Calu3 (cell line): ENCODE results near the gene CD200R1L. TPM values are rescaled to one million over a fixed set of nuclear protein-coding genes. Genes with fewer than 3 reads are reported as not detected.

Experiments
- BruUV-seq: library from RNA; stranded (reverse); fragments of 400-500 nt; replicated peaks from 2 replicates; lab custom pipeline; 2021; lab: Mats Ljungman, UMichigan
- CTCF ChIA-PET: fragments of 300-600 bp; sonication (Branson Sonifier 250); formaldehyde crosslinking; loops from one replicate; lab custom pipeline; 2022; ENCODE audit warnings: antibody characterized with exemption; lab: Charles Lee
- DNase-seq: peaks from one replicate; pipeline ENCODE4 v3.0.0; 2022
- H3K27ac Mint-ChIP-seq: one replicate; pipeline ENCODE4 v1.8.0; 2022; ENCODE audit warnings: mixed read lengths; ENCODE audit not compliant: unreplicated experiment
- H3K27me3 Mint-ChIP-seq: one replicate; pipeline ENCODE4 v1.8.0; 2022; ENCODE audit warnings: mixed read lengths; ENCODE audit not compliant: unreplicated experiment
- H3K36me3 Mint-ChIP-seq: one replicate; pipeline ENCODE4 v1.8.0; 2022; ENCODE audit warnings: mild to moderate bottlenecking, moderate library complexity, mixed read lengths; ENCODE audit not compliant: insufficient read depth, unreplicated experiment
- H3K4me1 Mint-ChIP-seq: one replicate; pipeline ENCODE4 v1.8.0; 2022; ENCODE audit warnings: mild to moderate bottlenecking, low read depth, mixed read lengths; ENCODE audit not compliant: unreplicated experiment
- H3K4me3 Mint-ChIP-seq: one replicate; pipeline ENCODE4 v1.8.0; 2022; ENCODE audit warnings: mild to moderate bottlenecking, low read depth, moderate library complexity, mixed read lengths; ENCODE audit not compliant: unreplicated experiment
- H3K9me3 Mint-ChIP-seq: one replicate; pipeline ENCODE4 v1.8.0; 2022; ENCODE audit warnings: low read depth, mixed read lengths; ENCODE audit not compliant: unreplicated experiment
- intact Hi-C: fragments of 100-400 bp; cut with micrococcal nuclease; formaldehyde crosslinking; loops from one replicate; pipeline ENCODE4 v1.10.0; 2022; ENCODE audit not compliant: unreplicated experiment
- total RNA-seq: library from RNA; stranded (reverse); gene quantifications from 2 replicates; pipeline ENCODE4 v1.2.3, GENCODE V29; 2022
- TF ChIP-seq, protein P1 (sequence below): fragments of 200-600 bp; IDR thresholded peaks from one replicate; pipeline ENCODE4 v1.8.0; 2022; ENCODE audit warnings: antibody characterized with exemption; ENCODE audit not compliant: unreplicated experiment

CD200R1L gene
- total RNA-seq, 1 experiment from 2014 or later, result not detected

DNA sequence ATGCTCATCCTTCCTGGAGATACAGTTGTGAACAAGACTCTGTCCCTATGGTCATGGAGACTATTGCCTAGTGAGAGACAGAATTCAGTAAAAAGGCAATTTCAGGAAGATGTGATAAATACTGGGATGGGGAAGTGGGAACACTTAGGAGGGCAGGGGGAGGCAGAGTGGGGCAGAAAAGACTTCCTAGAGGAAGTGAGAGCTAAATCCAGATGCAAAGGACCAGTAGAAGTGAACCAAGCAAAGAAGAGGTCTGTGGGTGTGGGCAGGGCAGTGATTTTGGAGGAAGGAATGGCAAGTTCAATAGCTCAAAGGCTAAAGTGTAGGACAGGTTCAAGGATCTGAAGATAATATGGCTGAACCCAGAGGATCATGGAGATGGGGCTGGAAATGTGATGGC is 68.9 kb downstream of the CD200R1L start:
- Mint-ChIP-seq H3K4me1 (peaks cover 21% of the 10 kb centered on the region), H3K9me3 (no peaks in the 10 kb centered on the region), H3K36me3 (peaks cover 20% of the 10 kb centered on the region), H3K4me3 (no peak overlapping the region), H3K27me3 (no peaks in the 10 kb centered on the region), H3K27ac (peak overlapping the region; percentile 89)
- no TSS peak for BruUV-seq
- CTCF ChIA-PET, result interaction anchor here (1.1 to 1.6 kb wide), 3 partner anchors 21 to 43 kb away, joined by 3 to 5 read pairs (median 4); no protein-coding TSS in a partner anchor
- DNase-seq, result no peak
- TF ChIP-seq, protein P1, sequence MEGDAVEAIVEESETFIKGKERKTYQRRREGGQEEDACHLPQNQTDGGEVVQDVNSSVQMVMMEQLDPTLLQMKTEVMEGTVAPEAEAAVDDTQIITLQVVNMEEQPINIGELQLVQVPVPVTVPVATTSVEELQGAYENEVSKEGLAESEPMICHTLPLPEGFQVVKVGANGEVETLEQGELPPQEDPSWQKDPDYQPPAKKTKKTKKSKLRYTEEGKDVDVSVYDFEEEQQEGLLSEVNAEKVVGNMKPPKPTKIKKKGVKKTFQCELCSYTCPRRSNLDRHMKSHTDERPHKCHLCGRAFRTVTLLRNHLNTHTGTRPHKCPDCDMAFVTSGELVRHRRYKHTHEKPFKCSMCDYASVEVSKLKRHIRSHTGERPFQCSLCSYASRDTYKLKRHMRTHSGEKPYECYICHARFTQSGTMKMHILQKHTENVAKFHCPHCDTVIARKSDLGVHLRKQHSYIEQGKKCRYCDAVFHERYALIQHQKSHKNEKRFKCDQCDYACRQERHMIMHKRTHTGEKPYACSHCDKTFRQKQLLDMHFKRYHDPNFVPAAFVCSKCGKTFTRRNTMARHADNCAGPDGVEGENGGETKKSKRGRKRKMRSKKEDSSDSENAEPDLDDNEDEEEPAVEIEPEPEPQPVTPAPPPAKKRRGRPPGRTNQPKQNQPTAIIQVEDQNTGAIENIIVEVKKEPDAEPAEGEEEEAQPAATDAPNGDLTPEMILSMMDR, result no peak
- intact Hi-C loops, result no loop called here

DNA sequence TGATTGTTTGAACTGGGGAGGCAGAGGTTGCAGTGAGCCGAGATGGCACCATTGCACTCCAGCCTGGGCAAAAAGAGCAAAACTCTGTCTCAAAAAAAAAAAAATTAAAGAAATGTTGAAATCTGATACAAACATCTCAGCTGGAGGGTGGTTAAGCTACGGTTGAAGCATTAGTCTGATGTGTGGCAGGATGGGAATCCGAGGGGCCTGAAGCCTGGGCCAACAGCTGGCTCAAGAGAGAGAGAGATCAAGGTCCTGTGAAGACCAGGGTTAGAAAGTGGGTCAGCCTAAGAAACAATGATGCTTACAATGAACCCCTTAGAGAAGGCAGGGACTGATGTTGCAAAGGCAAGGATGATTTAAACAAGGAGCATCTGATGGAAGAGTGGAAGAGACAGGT is 69.8 kb downstream of the CD200R1L start:
- peaks cover 20% of the 10 kb centered on the region for H3K36me3 Mint-ChIP-seq
- H3K4me3 Mint-ChIP-seq, result no peak overlapping the region
- no peaks in the 10 kb centered on the region for H3K27me3 Mint-ChIP-seq
- CTCF ChIA-PET, result no interaction called here
- no TSS peak for BruUV-seq
- no peaks in the 10 kb centered on the region for H3K9me3 Mint-ChIP-seq
- TF ChIP-seq, protein P1, result no peak
- intact Hi-C loops, result no loop called here
- H3K27ac Mint-ChIP-seq, result peak overlapping the region; percentile 68
- DNase-seq, result no peak
- peaks cover 29% of the 10 kb centered on the region for H3K4me1 Mint-ChIP-seq

DNA sequence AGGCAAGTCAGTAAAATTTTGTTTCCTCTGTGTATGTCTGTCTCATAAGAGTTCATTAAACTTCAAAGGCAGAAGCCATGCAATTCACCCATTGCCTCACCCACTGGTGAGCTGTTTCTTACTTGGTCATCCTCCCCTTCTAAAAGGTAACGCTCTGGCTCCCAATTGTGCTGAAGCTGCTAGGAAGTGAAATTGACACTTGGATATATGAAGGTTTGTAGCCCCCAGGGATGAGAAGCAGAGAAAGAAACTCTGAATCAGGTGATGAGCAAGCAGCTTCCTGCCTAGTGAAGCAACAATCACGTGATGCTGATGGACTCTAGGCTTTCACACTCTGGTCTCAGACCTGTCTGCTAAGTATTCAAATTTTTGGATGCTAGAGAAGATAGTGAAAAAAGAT is 70.7 kb downstream of the CD200R1L start:
- BruUV-seq, result no TSS peak
- no peak for DNase-seq
- Mint-ChIP-seq H3K27ac (no peak overlapping the region), H3K4me1 (peaks cover 29% of the 10 kb centered on the region), H3K36me3 (peaks cover 20% of the 10 kb centered on the region), H3K4me3 (no peak overlapping the region), H3K27me3 (no peaks in the 10 kb centered on the region), H3K9me3 (no peaks in the 10 kb centered on the region)
- TF ChIP-seq, protein P1, result no peak
- CTCF ChIA-PET, result interaction anchor here (0.7 to 0.8 kb wide), 2 partner anchors 24 to 350 kb away, joined by 3 read pairs; no protein-coding TSS in a partner anchor
- intact Hi-C loops, result no loop called here

DNA sequence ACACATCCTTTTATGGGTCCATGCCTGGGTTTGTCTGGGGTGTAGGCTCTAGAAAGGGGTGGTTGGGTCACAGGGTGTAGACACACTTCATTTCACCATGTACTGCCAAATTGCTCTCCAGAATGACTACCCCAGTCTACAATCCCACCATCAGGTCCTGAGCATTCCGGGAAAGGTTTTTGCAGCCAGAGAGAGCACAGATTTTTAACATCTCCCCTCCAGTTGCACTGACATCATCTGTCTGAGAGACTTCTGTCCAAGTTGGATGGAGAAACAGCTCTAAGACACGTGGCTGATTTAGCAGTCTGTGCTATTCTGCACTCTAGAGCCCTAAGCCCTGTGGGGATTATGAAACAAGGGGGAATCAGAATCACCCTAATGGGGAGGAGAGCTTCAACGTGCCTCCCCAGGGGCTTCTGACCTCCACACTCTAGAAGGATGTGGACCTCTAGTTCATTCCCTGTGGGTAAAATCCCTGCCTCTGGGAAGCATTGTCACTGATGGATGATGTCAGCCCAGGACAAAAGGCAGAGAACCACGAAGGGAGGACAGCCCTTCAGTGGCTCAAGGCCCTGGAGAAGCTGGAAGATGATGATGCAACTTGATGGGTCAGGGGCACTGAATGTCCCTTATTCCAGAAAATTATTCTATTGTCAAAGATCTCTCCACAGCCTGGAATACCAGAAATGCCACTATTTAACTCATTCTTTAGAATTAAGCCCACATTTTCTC is 71.5 kb downstream of the CD200R1L start:
- Mint-ChIP-seq H3K4me1 (peaks cover 29% of the 10 kb centered on the region), H3K27ac (peak overlapping the region; percentile 90), H3K27me3 (no peaks in the 10 kb centered on the region), H3K4me3 (no peak overlapping the region), H3K9me3 (no peaks in the 10 kb centered on the region), H3K36me3 (peaks cover 20% of the 10 kb centered on the region)
- TF ChIP-seq, protein P1, result no peak
- no TSS peak for BruUV-seq
- no peak for DNase-seq
- CTCF ChIA-PET, result interaction anchor here (0.7 kb wide), 1 partner anchor 351 kb away, joined by 3 read pairs; no protein-coding TSS in a partner anchor
- intact Hi-C loops, result no loop called here
